HL-60 (cell line): Measurements from ENCODE around the gene ROR2.

Experiments
- DNase-seq, 2 experiments: peaks; one replicate each; pipeline ENCODE4 v3.0.0-alpha.2; 2010 to 2020; ENCODE audit warnings: low read depth in 1 of 2, low spot score in 1 of 2
- H3K27ac ChIP-seq: fragments of 250-450 bp; sonication (Bioruptor Pico); replicated peaks from 2 replicates; pipeline ENCODE4 v1.5.1; 2020; ENCODE audit warnings: mild to moderate bottlenecking, moderate library complexity
- H3K27me3 ChIP-seq: fragments of 250-450 bp; sonication (Bioruptor Pico); 2 replicates; pipeline ENCODE4 v1.5.1; 2021; ENCODE audit warnings: mild to moderate bottlenecking, moderate library complexity; ENCODE audit not compliant: insufficient read depth, poor library complexity, severe bottlenecking
- H3K4me3 ChIP-seq: replicated peaks from 2 replicates; pipeline ENCODE4 v1.5.1; 2011; ENCODE audit warnings: mild to moderate bottlenecking, control low read depth, low read length; ENCODE audit not compliant: insufficient read depth
- GABPA ChIP-seq: IDR thresholded peaks from 2 replicates; pipeline ENCODE4 v1.6.1; 2012; ENCODE audit warnings: low read depth
- POLR2AphosphoS5 ChIP-seq: IDR thresholded peaks from 2 replicates; pipeline ENCODE4 v1.6.1; 2012; ENCODE audit warnings: low read depth
- REST ChIP-seq: IDR thresholded peaks from 2 replicates; pipeline ENCODE4 v1.6.1; 2012; ENCODE audit warnings: low read depth; ENCODE audit not compliant: insufficient replicate concordance
- SPI1 ChIP-seq: IDR thresholded peaks from 2 replicates; pipeline ENCODE4 v1.6.1; 2012; ENCODE audit warnings: low read depth, mild to moderate bottlenecking, borderline replicate concordance
- TF ChIP-seq, protein P1 (sequence below): IDR thresholded peaks from one replicate; pipeline ENCODE4 v1.5.1; 2011; ENCODE audit warnings: low read length, control low read depth, inconsistent platforms; ENCODE audit not compliant: insufficient read depth

ROR2 gene

DNA sequence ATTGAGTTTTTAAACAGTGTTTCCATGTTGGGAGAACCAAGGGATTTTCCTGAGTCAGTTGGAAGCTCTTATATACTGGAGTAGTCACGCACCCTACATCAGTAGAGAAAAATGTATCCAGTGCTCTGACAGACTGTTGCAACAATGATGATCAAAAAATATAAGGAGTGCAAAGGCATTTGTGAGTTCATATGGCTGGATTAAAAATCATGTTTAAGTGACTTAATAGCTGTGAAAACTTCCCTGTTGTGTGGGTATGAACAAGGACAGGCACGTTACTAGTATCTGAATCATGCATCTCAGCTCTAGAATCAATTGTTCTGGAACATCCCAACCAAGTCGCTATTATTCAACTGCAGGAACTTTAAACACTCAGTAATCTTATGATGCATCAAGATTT lies 229.7 kb downstream of the ROR2 start:
- TF ChIP-seq GABPA (no peak), SPI1 (no peak), REST (no peak), POLR2AphosphoS5 (no peak)
- TF ChIP-seq, protein P1, sequence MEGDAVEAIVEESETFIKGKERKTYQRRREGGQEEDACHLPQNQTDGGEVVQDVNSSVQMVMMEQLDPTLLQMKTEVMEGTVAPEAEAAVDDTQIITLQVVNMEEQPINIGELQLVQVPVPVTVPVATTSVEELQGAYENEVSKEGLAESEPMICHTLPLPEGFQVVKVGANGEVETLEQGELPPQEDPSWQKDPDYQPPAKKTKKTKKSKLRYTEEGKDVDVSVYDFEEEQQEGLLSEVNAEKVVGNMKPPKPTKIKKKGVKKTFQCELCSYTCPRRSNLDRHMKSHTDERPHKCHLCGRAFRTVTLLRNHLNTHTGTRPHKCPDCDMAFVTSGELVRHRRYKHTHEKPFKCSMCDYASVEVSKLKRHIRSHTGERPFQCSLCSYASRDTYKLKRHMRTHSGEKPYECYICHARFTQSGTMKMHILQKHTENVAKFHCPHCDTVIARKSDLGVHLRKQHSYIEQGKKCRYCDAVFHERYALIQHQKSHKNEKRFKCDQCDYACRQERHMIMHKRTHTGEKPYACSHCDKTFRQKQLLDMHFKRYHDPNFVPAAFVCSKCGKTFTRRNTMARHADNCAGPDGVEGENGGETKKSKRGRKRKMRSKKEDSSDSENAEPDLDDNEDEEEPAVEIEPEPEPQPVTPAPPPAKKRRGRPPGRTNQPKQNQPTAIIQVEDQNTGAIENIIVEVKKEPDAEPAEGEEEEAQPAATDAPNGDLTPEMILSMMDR = no peak
- DNase-seq = no peak

GRCh38 chr9:91718071-91718470 lies 232.0 kb downstream of the ROR2 start:
- no peak for DNase-seq
- no peak overlapping the region for H3K4me3 ChIP-seq
- TF ChIP-seq POLR2AphosphoS5 (no peak), SPI1 (no peak), REST (no peak), GABPA (no peak)
- H3K27ac ChIP-seq = no peak overlapping the region
- H3K27me3 ChIP-seq = no peaks in the 10 kb centered on the region

More for the DNA sequence above, 229.7 kb downstream of the ROR2 start:
- Histone ChIP-seq H3K27ac (no peak overlapping the region), H3K27me3 (no peaks in the 10 kb centered on the region), H3K4me3 (no peak overlapping the region)

- Histone ChIP-seq H3K27me3 (no peaks in the 10 kb centered on the region), H3K27ac (no peak overlapping the region), H3K4me3 (no peak overlapping the region)
- TF ChIP-seq POLR2AphosphoS5 = no peak
- no peak for DNase-seq
Measured at GRCh38 chr9:91716815-91717214, 233.2 kb downstream of the ROR2 start.

DNA sequence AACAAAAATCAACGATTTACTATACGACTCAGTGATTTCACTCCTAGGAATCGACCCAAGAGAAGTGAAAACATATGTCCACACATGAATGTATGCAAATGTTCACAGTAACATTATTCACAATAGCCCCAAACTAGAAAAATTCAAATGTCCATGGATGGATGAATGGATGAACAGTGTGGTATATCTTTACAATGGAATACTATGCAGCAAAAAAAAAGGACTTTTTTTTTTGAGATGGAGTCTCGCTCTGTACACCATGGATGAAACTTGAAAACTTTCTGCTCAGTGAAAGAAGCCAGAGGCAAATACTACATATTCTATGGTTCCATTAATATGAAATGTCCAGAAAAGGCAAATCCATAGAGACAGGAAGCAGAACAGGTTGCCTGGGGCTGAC lies 233.8 kb downstream of the ROR2 start:
- DNase-seq = no peak
- no peak for TF ChIP-seq REST
- no peak for TF ChIP-seq SPI1
- TF ChIP-seq GABPA = no peak
- no peak for TF ChIP-seq POLR2AphosphoS5
- TF ChIP-seq, protein P1 = no peak
- Histone ChIP-seq H3K4me3 (no peak overlapping the region), H3K27me3 (no peaks in the 10 kb centered on the region), H3K27ac (no peak overlapping the region)
